H1 (cell line): ENCODE results near the gene AK2. TPM values are rescaled to one million over a fixed set of nuclear protein-coding genes. Genes with fewer than 3 reads are reported as not detected.

Experiments used
- CTCF ChIA-PET: fragments of 300-600 bp; sonication (Branson Sonifier 250); formaldehyde crosslinking; loops from one replicate; lab custom pipeline; 2021; ENCODE audit not compliant: partially characterized antibody; lab: Charles Lee
- POLR2A ChIA-PET: fragments of 300-600 bp; sonication (Branson Sonifier 250); formaldehyde crosslinking; loops from one replicate; lab custom pipeline; 2021; ENCODE audit warnings: inconsistent platforms; ENCODE audit not compliant: partially characterized antibody; lab: Charles Lee
- DNase-seq, 2 experiments: peaks; one replicate each; pipeline versions ENCODE4 v3.0.0 to v3.0.0-alpha.2; 2010 to 2022; ENCODE audit warnings: low spot score in 2 of 2, low read depth in 1 of 2, mixed read lengths in 1 of 2
- FAIRE-seq: peaks from 2 replicates; lab custom pipeline; 2011; peaks lifted over from hg19 to GRCh38; lab: Jason Lieb, UNC
- H2AFZ ChIP-seq: 2 replicates; pipeline ENCODE4 v1.8.1; 2012; ENCODE audit warnings: low read length, inconsistent platforms
- H2AK5ac ChIP-seq: 2 replicates; pipeline ENCODE4 v1.6.1; 2013; ENCODE audit warnings: low read depth, low read length
- H2BK120ac ChIP-seq: replicated peaks from 2 replicates; pipeline ENCODE3; 2013; ENCODE audit warnings: low read depth, low read length, inconsistent platforms
- H2BK12ac ChIP-seq: 2 replicates; pipeline ENCODE4 v1.6.1; 2013; ENCODE audit warnings: low read depth, low read length
- H2BK15ac ChIP-seq: 2 replicates; pipeline ENCODE4 v1.6.1; 2013; ENCODE audit warnings: low read length
- H2BK20ac ChIP-seq: 2 replicates; pipeline ENCODE4 v1.6.1; 2013; ENCODE audit warnings: low read length
- H2BK5ac ChIP-seq: 2 replicates; pipeline ENCODE4 v1.6.1; 2013; ENCODE audit warnings: low read depth, low read length
- H3K14ac ChIP-seq: 2 replicates; pipeline ENCODE4 v1.6.1; 2013; ENCODE audit warnings: inconsistent platforms; ENCODE audit not compliant: insufficient read length
- H3K18ac ChIP-seq: 2 replicates; pipeline ENCODE4 v1.6.1; 2013; ENCODE audit warnings: low read length; ENCODE audit errors: extremely low read depth
- H3K23ac ChIP-seq: 2 replicates; pipeline ENCODE4 v1.6.1; 2013; ENCODE audit warnings: inconsistent platforms; ENCODE audit not compliant: insufficient read length
- H3K23me2 ChIP-seq: 2 replicates; pipeline ENCODE4 v1.6.1; 2013; ENCODE audit warnings: low read depth, low read length
- H3K27ac ChIP-seq: 2 replicates; pipeline ENCODE4 v1.6.1; 2011; ENCODE audit warnings: low read depth, low read length, inconsistent platforms
- H3K27me3 ChIP-seq, 4 experiments: replicated peaks in 1 of 4; 1 replicate in 1 of 4; 2 replicates in 3 of 4; pipeline versions ENCODE4 v1.6.1 to v1.8.1; 2011 to 2013; ENCODE audit warnings: low read length in 3 of 4, mild to moderate bottlenecking in 3 of 4, inconsistent platforms in 2 of 4, mixed read lengths in 2 of 4, moderate library complexity in 1 of 4; ENCODE audit not compliant: control insufficient read depth in 3 of 4, insufficient read depth in 3 of 4; ENCODE audit errors: extremely low read depth in 1 of 4
- H3K36me3 ChIP-seq, 4 experiments: 2 replicates each; pipeline versions ENCODE4 v1.6.1 to v1.8.1; 2011 to 2013; ENCODE audit warnings: mild to moderate bottlenecking in 4 of 4, low read length in 3 of 4, moderate library complexity in 2 of 4, control low read depth in 1 of 4, inconsistent platforms in 1 of 4; ENCODE audit not compliant: insufficient read depth in 4 of 4, control insufficient read depth in 2 of 4
- H3K4ac ChIP-seq: replicated peaks from 2 replicates; pipeline ENCODE3; 2013; ENCODE audit warnings: low read length, low read depth, mixed read lengths, inconsistent platforms; ENCODE audit not compliant: insufficient read length
- H3K4me1 ChIP-seq, 4 experiments: replicated peaks in 1 of 4; 1 replicate in 1 of 4; 2 replicates in 3 of 4; pipeline versions ENCODE4 v1.6.1 to v1.8.1; 2011 to 2013; ENCODE audit warnings: low read length in 3 of 4, inconsistent platforms in 2 of 4, mixed read lengths in 1 of 4; ENCODE audit not compliant: insufficient read depth in 4 of 4, control insufficient read depth in 3 of 4
- H3K4me2 ChIP-seq, 2 experiments: 2 replicates each; pipeline versions ENCODE4 v1.6.1 to v1.8.1; 2011 to 2013; ENCODE audit warnings: low read depth in 2 of 2, low read length in 2 of 2, control low read depth in 1 of 2, inconsistent platforms in 1 of 2, mild to moderate bottlenecking in 1 of 2; ENCODE audit not compliant: insufficient read depth in 1 of 2
- H3K4me3 ChIP-seq, 4 experiments: fragments of 200-600, 300-600 bp in 1 of 4; sonication (generic), shearing (Covaris generic), sonication (Bioruptor Twin) in 1 of 4; 2 replicates each; pipeline versions ENCODE4 v1.5.1 to v1.8.1; 2011 to 2016; ENCODE audit warnings: low read length in 4 of 4, low read depth in 3 of 4, control low read depth in 2 of 4, inconsistent platforms in 2 of 4, mild to moderate bottlenecking in 2 of 4, mixed read lengths in 1 of 4, moderate library complexity in 1 of 4; ENCODE audit not compliant: insufficient read depth in 2 of 4; ENCODE audit errors: extremely low read depth in 1 of 4
- H3K56ac ChIP-seq: replicated peaks from 2 replicates; pipeline ENCODE3; 2013; ENCODE audit warnings: low read depth, mild to moderate bottlenecking, mixed read lengths, low read length, inconsistent platforms; ENCODE audit not compliant: insufficient read length
- H3K79me1 ChIP-seq: 2 replicates; pipeline ENCODE4 v1.6.1; 2013; ENCODE audit warnings: low read depth, low read length, control low read depth
- H3K79me2 ChIP-seq, 2 experiments: 2 replicates each; pipeline versions ENCODE4 v1.6.1 to v1.8.1; 2012 to 2013; ENCODE audit warnings: low read length in 2 of 2, mild to moderate bottlenecking in 2 of 2, inconsistent platforms in 1 of 2; ENCODE audit not compliant: insufficient read depth in 2 of 2, control insufficient read depth in 1 of 2
- H3K9ac ChIP-seq, 4 experiments: replicated peaks in 1 of 4; 1 replicate in 1 of 4; 2 replicates in 3 of 4; pipeline versions ENCODE4 v1.6.1 to v1.8.1; 2011 to 2013; ENCODE audit warnings: low read depth in 3 of 4, low read length in 3 of 4, control low read depth in 2 of 4, mild to moderate bottlenecking in 2 of 4, moderate library complexity in 2 of 4, inconsistent platforms in 1 of 4; ENCODE audit errors: extremely low read depth in 1 of 4
- H3K9me3 ChIP-seq, 2 experiments: 2 replicates each; pipeline versions ENCODE4 v1.6.1 to v1.8.1; 2012 to 2013; ENCODE audit warnings: mild to moderate bottlenecking in 2 of 2, moderate library complexity in 2 of 2, control low read depth in 1 of 2, inconsistent platforms in 1 of 2, low read depth in 1 of 2, low read length in 1 of 2, mixed read lengths in 1 of 2; ENCODE audit not compliant: insufficient read depth in 2 of 2
- H4K20me1 ChIP-seq, 2 experiments: replicated peaks in 1 of 2; 2 replicates each; pipeline versions ENCODE3 to v1.8.1; 2011 to 2013; ENCODE audit warnings: inconsistent platforms in 2 of 2, low read length in 2 of 2, mild to moderate bottlenecking in 1 of 2; ENCODE audit not compliant: insufficient read depth in 2 of 2, control insufficient read depth in 1 of 2
- H4K5ac ChIP-seq: 2 replicates; pipeline ENCODE4 v1.6.1; 2013; ENCODE audit warnings: low read length, low read depth, mixed read lengths, inconsistent platforms; ENCODE audit not compliant: insufficient read length
- H4K8ac ChIP-seq: 2 replicates; pipeline ENCODE4 v1.8.0; 2013; ENCODE audit warnings: mild to moderate bottlenecking, moderate library complexity, low read length, inconsistent platforms; ENCODE audit not compliant: insufficient read depth; ENCODE audit errors: extremely low read depth
- H4K91ac ChIP-seq: replicated peaks from 2 replicates; pipeline ENCODE3; 2013; ENCODE audit warnings: low read length, mixed read lengths, inconsistent platforms; ENCODE audit not compliant: insufficient read length
- CBX5 ChIP-seq: fragments of 300-800, 300-1000 bp; sonication (generic); IDR thresholded peaks from 2 replicates; pipeline ENCODE4 v1.7.1; 2016; ENCODE audit warnings: antibody characterized with exemption, low read length, low read depth
- CBX8 ChIP-seq: fragments of 300-800, 300-1000 bp; sonication (generic); IDR thresholded peaks from 2 replicates; pipeline ENCODE4 v1.7.1; 2016; ENCODE audit warnings: low read depth, low read length, borderline replicate concordance
- CHD2 ChIP-seq: IDR thresholded peaks from 2 replicates; pipeline ENCODE4 v1.6.1; 2012; ENCODE audit warnings: low read length, improper control_type of control experiment
- CREB1 ChIP-seq: IDR thresholded peaks from 2 replicates; pipeline ENCODE4 v1.6.1; 2012; ENCODE audit warnings: inconsistent platforms
- FOSL1 ChIP-seq: IDR thresholded peaks from 2 replicates; pipeline ENCODE4 v1.6.1; 2011; ENCODE audit warnings: mild to moderate bottlenecking, low read depth, low read length, moderate library complexity; ENCODE audit not compliant: insufficient read depth
- GTF2F1 ChIP-seq: IDR thresholded peaks from 2 replicates; pipeline ENCODE4 v1.6.1; 2012; ENCODE audit warnings: low read depth, low read length, improper control_type of control experiment, borderline replicate concordance
- KDM4A ChIP-seq: IDR thresholded peaks from one replicate; pipeline ENCODE4 v1.7.1; 2012; ENCODE audit warnings: low read depth, mild to moderate bottlenecking, moderate library complexity, low read length, inconsistent platforms; ENCODE audit not compliant: severe bottlenecking
- POLR2A ChIP-seq, 2 experiments: IDR thresholded peaks; 1 replicate in 1 of 2; 2 replicates in 1 of 2; pipeline ENCODE4 v1.6.1; 2011; ENCODE audit warnings: low read depth in 2 of 2, low read length in 2 of 2, mild to moderate bottlenecking in 2 of 2; ENCODE audit errors: control extremely low read depth in 1 of 2
- RAD21 ChIP-seq, 2 experiments: IDR thresholded peaks in 1 of 2; conservative IDR thresholded peaks in 1 of 2; 2 replicates each; pipeline ENCODE4 v1.6.1; 2011; ENCODE audit warnings: low read depth in 2 of 2, low read length in 2 of 2, improper control_type of control experiment in 1 of 2, inconsistent platforms in 1 of 2, mild to moderate bottlenecking in 1 of 2, moderate library complexity in 1 of 2
- SIN3A ChIP-seq, 2 experiments: IDR thresholded peaks in 1 of 2; conservative IDR thresholded peaks in 1 of 2; 2 replicates each; pipeline ENCODE4 v1.6.1; 2011 to 2012; ENCODE audit warnings: low read length in 2 of 2, improper control_type of control experiment in 1 of 2, low read depth in 1 of 2, mild to moderate bottlenecking in 1 of 2
- SIRT6 ChIP-seq: IDR thresholded peaks from one replicate; pipeline ENCODE4 v1.7.1; 2012; ENCODE audit warnings: low read length, inconsistent platforms
- TAF1 ChIP-seq: IDR thresholded peaks from 2 replicates; pipeline ENCODE4 v1.6.1; 2011; ENCODE audit warnings: mild to moderate bottlenecking, low read depth, low read length
- TAF7 ChIP-seq: optimal IDR thresholded peaks from 2 replicates; pipeline ENCODE3; 2011; ENCODE audit warnings: low read depth, mild to moderate bottlenecking, inconsistent platforms, low read length, moderate library complexity, borderline replicate concordance
- TEAD4 ChIP-seq: IDR thresholded peaks from 2 replicates; pipeline ENCODE4 v1.6.1; 2012; ENCODE audit warnings: low read depth, low read length, inconsistent platforms, mixed read lengths
- YY1 ChIP-seq: IDR thresholded peaks from 2 replicates; pipeline ENCODE4 v1.6.1; 2011; ENCODE audit warnings: low read depth, mild to moderate bottlenecking, low read length
- WGBS, 2 experiments: shearing (Covaris generic) in 1 of 2; methylation state at CpG; one replicate each; pipeline versions ENCODE4 v1.1.6 to v1.1.7; 2013 to 2015; ENCODE audit warnings: low lambda C conversion rate in 2 of 2, mixed read lengths in 2 of 2, inconsistent platforms in 1 of 2, low coverage in 1 of 2, missing lambda C conversion rate in 1 of 2; ENCODE audit not compliant: insufficient replicate concordance in 2 of 2, insufficient coverage in 1 of 2, insufficient read length in 1 of 2; ENCODE audit errors: extremely low coverage in 1 of 2, missing lambda C conversion rate in 1 of 2; 5-methylcytosine and 5-hydroxymethylcytosine counted together
- polyA plus RNA-seq, 7 experiments: library from polyadenylated mRNA; depleted of rRNA in 3 of 7; stranded (reverse) in 5 of 7; unstranded in 2 of 7; fragments of >200 nt in 5 of 7; fragments of 200-250 nt in 2 of 7; gene quantifications; 1 replicate in 5 of 7; 2 replicates in 1 of 7; 4 replicates in 1 of 7; pipeline versions ENCODE4 v1.2.1 to v1.2.3, GENCODE V29; 2011 to 2013; ENCODE audit warnings: missing spikeins in 2 of 7, mixed read lengths in 2 of 7
- total RNA-seq: library from RNA; stranded (reverse); fragmentation: NEBNext Ultra II Directional; extraction: Animal tissue kit (Norgen Biotek cat#: 25700); gene quantifications from 2 replicates; pipeline ENCODE4 v1.2.1, GENCODE V29; 2021

Gene AK2
- total and polyA plus RNA-seq, 2 of the 8 experiments (the other 6 are each of a cell fraction or from before 2014, with no cell fraction given) = 92.3 to 137 TPM

- H3K9me3 ChIP-seq = no peaks in the 10 kb centered on the region
- no peak for FAIRE-seq
- no peak overlapping the region for H4K5ac ChIP-seq
- 6% methylated on average over 1 of the region's 1 CpG; no CpG with 5 or more reads in 1 of the 2 experiments for WGBS, 2 experiments
- CTCF ChIA-PET = interaction anchor here (1.2 to 5.1 kb wide), 2 partner anchors 13 to 109 kb away, joined by 3 to 28 read pairs; no protein-coding TSS in a partner anchor
- no peak overlapping the region for H3K4me3 ChIP-seq
- H2BK120ac ChIP-seq = no peak overlapping the region
- H3K27ac ChIP-seq = no peak overlapping the region
- no peak overlapping the region for H2BK20ac ChIP-seq
- no peak overlapping the region for H3K23ac ChIP-seq
- no peaks in the 10 kb centered on the region for H3K23me2 ChIP-seq
- H3K18ac ChIP-seq = no peak overlapping the region
- no peaks in the 10 kb centered on the region; a peak in 1 of 7 replicates for H3K27me3 ChIP-seq
- no peaks in the 10 kb centered on the region for H3K79me1 ChIP-seq
- H3K9ac ChIP-seq = no peak overlapping the region
- no peak for DNase-seq
- H4K8ac ChIP-seq = no peak overlapping the region
- no peak overlapping the region for H3K14ac ChIP-seq
- POLR2A ChIA-PET = no interaction called here
- no peaks in the 10 kb centered on the region for H3K79me2 ChIP-seq
- H2BK12ac ChIP-seq = no peak overlapping the region
- H2BK15ac ChIP-seq = no peak overlapping the region
- H2AFZ ChIP-seq = no peak overlapping the region
- H3K4me2 ChIP-seq = no peak overlapping the region
- no peaks in the 10 kb centered on the region for H3K36me3 ChIP-seq
- peaks cover 0 to 3% (median 1%) of the 10 kb centered on the region in 4 experiments; a peak in 2 of 7 replicates for H3K4me1 ChIP-seq
- no peaks in the 10 kb centered on the region for H4K20me1 ChIP-seq
- no peak overlapping the region for H3K4ac ChIP-seq
- no peak overlapping the region for H4K91ac ChIP-seq
- no peak overlapping the region for H2BK5ac ChIP-seq
- no peak overlapping the region for H3K56ac ChIP-seq
- H2AK5ac ChIP-seq = no peak overlapping the region
- no peak for TF ChIP-seq KDM4A
- TF ChIP-seq FOSL1 = no peak
- TF ChIP-seq POLR2A (IDR thresholded peaks at IDR 0.05; ENCODE audit: control extremely low read depth in 1 of 2, low read depth in 2 of 2, low read length in 2 of 2) = no peak
- no peak for TF ChIP-seq TAF7
- no peak for TF ChIP-seq YY1
- no peak for TF ChIP-seq SIN3A (conservative IDR thresholded peaks at IDR 0.05 in 1 of 2, IDR thresholded peaks at IDR 0.05 in 1 of 2; ENCODE audit: low read depth in 1 of 2, low read length in 2 of 2)
- TF ChIP-seq CBX8 = no peak
- TF ChIP-seq TEAD4 = no peak
- no peak for TF ChIP-seq CHD2
- no peak for TF ChIP-seq RAD21 (IDR thresholded peaks at IDR 0.05 in 1 of 2, conservative IDR thresholded peaks at IDR 0.05 in 1 of 2; ENCODE audit: low read depth in 2 of 2, low read length in 2 of 2)
- TF ChIP-seq TAF1 = no peak
- no peak for TF ChIP-seq SIRT6
- TF ChIP-seq CBX5 = no peak
- no peak for TF ChIP-seq CREB1
- no peak for TF ChIP-seq GTF2F1
Measured at GRCh38 chr1:33042831-33043230, 6.1 kb upstream of the AK2 start.
